DND-41 (cell line): ENCODE results near the gene CRACDL.

Experiments
- ATAC-seq: fragments of 200-7000 bp; cut with Tn5 transposase; 3 replicates; pipeline ENCODE4 v1.9.1; 2021; ENCODE audit warnings: low read depth; ENCODE audit not compliant: insufficient read depth
- DNase-seq: peaks from one replicate; pipeline ENCODE4 v3.0.0-alpha.2; 2020
- H2AFZ ChIP-seq: 2 replicates; pipeline ENCODE4 v1.6.0; 2012; ENCODE audit warnings: low read depth, low read length
- H3K27ac ChIP-seq: 2 replicates; pipeline ENCODE4 v1.5.1; 2012; ENCODE audit warnings: low read length, inconsistent platforms
- H3K27me3 ChIP-seq: fragments of 200-600 bp; sonication (generic); 2 replicates; pipeline ENCODE4 v1.6.0; 2012; ENCODE audit warnings: low read length, mild to moderate bottlenecking, inconsistent platforms; ENCODE audit not compliant: insufficient read depth, poor library complexity
- H3K36me3 ChIP-seq: 2 replicates; pipeline ENCODE4 v1.5.1; 2012; ENCODE audit warnings: low read length, inconsistent platforms; ENCODE audit not compliant: insufficient read depth
- H3K4me1 ChIP-seq: 2 replicates; pipeline ENCODE4 v1.5.1; 2012; ENCODE audit warnings: mild to moderate bottlenecking, low read length; ENCODE audit not compliant: insufficient read depth
- H3K4me2 ChIP-seq: 2 replicates; pipeline ENCODE4 v1.6.0; 2012; ENCODE audit warnings: mild to moderate bottlenecking, moderate library complexity, low read length, inconsistent platforms; ENCODE audit not compliant: insufficient read depth
- H3K4me3 ChIP-seq, 2 experiments: fragments of 200-600 bp in 1 of 2; shearing (Covaris generic) in 1 of 2; 2 replicates each; pipeline ENCODE4 v1.5.1; 2012 to 2016; ENCODE audit warnings: inconsistent platforms in 2 of 2, low read length in 2 of 2, mild to moderate bottlenecking in 2 of 2, low read depth in 1 of 2, moderate library complexity in 1 of 2
- H3K79me2 ChIP-seq: 2 replicates; pipeline ENCODE4 v1.6.0; 2012; ENCODE audit warnings: low read length, inconsistent platforms; ENCODE audit not compliant: insufficient read depth
- H3K9ac ChIP-seq: 2 replicates; pipeline ENCODE4 v1.6.0; 2012; ENCODE audit warnings: low read depth, mild to moderate bottlenecking, inconsistent platforms, low read length, moderate library complexity
- H3K9me3 ChIP-seq: 2 replicates; pipeline ENCODE4 v1.5.1; 2012; ENCODE audit warnings: low read length, moderate library complexity, mild to moderate bottlenecking, inconsistent platforms; ENCODE audit not compliant: insufficient read depth, severe bottlenecking
- H4K20me1 ChIP-seq: 2 replicates; pipeline ENCODE4 v1.6.0; 2012; ENCODE audit warnings: low read length; ENCODE audit not compliant: insufficient read depth
- CTCF ChIP-seq: IDR thresholded peaks from 2 replicates; pipeline ENCODE4 v1.5.1; 2012; ENCODE audit warnings: borderline replicate concordance, low read length, moderate library complexity, mild to moderate bottlenecking; ENCODE audit not compliant: poor library complexity, severe bottlenecking; ENCODE audit errors: extremely low read depth
- EZH2 ChIP-seq: IDR thresholded peaks from 3 replicates; pipeline ENCODE4 v1.6.1; 2012; ENCODE audit warnings: borderline replicate concordance, low read depth, mild to moderate bottlenecking, moderate library complexity, low read length, inconsistent platforms; ENCODE audit not compliant: severe bottlenecking

CRACDL gene

DNA sequence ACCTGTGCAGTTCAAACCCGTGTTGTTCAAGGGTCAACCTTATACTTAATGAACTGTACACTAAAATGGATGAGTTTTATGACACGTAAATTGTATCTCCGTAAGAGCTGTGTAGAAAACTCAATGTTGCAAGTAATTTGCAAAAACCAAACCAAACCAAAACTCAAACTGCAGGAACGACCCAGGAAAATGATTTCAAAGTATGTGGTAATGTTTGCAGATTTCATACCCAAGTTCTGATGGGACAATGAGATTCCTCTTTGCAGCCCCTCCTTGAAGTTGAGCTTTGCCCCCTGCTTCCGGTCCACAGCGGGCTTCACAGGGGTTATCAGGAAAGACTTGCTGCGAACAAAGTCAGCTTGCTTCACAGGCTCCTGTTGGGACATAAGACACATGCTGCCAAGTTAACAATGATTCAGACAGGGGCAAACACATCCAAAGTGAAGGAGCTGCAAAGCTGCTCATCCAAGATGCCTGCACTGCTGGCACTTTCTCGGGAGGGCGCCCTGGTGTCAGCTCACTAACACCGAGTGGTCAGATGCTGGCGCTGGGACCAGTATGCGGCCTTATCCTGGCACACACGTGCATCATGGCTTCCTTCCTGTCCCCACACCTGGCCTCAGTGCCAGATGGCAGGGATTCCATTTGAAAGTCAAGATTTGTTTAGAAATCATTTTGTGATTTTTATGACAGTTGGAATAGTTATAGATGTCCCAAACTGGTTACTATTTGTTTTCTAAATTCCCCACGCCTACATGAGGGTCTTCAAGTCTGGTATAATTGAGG lies 139.9 kb downstream of the CRACDL start:
- H3K4me1 ChIP-seq = 0 out of 2 replicates have a peak, but pooled peaks cover 4% of the 10 kb centered on the region

GRCh38 chr2:98793897-98794830 lies 141.9 kb downstream of the CRACDL start:
- H3K79me2 ChIP-seq = no peaks in the 10 kb centered on the region
- no peak overlapping the region for H3K9ac ChIP-seq
- H3K36me3 ChIP-seq = no peaks in the 10 kb centered on the region
- no peak overlapping the region for H3K27ac ChIP-seq
- no peak for TF ChIP-seq EZH2
- no peak for TF ChIP-seq CTCF
- no peak overlapping the region for H3K4me3 ChIP-seq
- H3K4me1 ChIP-seq = 0 out of 2 replicates have a peak, but pooled peaks cover 4% of the 10 kb centered on the region
- ATAC-seq = no peak
- H3K9me3 ChIP-seq = no peaks in the 10 kb centered on the region
- H3K27me3 ChIP-seq = no peaks in the 10 kb centered on the region
- no peaks in the 10 kb centered on the region for H4K20me1 ChIP-seq
- H3K4me2 ChIP-seq = no peak overlapping the region
- no peak overlapping the region for H2AFZ ChIP-seq
- DNase-seq = no peak

More for the DNA sequence above, 139.9 kb downstream of the CRACDL start:
- TF ChIP-seq CTCF (no peak), EZH2 (no peak)
- Histone ChIP-seq H3K27me3 (no peaks in the 10 kb centered on the region), H3K79me2 (no peaks in the 10 kb centered on the region), H3K9ac (no peak overlapping the region), H3K27ac (no peak overlapping the region), H3K36me3 (no peaks in the 10 kb centered on the region), H3K4me3 (no peak overlapping the region), H3K9me3 (no peaks in the 10 kb centered on the region), H3K4me2 (no peak overlapping the region), H4K20me1 (no peaks in the 10 kb centered on the region), H2AFZ (no peak overlapping the region)
- DNase-seq (no peak), ATAC-seq (no peak)

DNA sequence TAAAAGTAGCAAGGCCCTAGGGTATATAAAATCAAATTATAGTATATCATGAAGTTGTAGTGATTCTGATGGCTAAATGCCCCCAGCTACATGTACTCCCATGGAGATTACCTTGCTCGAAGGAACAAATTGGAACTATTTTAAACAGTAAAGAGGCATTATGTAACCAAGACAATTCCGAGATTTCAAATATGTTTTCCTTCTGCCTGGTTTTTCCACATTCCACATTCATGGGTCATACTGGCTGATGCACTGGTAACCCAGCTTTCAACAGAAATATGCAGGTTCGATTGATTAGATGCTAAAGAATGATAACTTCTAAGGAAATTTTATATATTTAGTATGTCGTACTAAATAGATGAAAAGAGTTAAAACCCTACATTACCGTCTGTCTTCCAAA lies 142.8 kb downstream of the CRACDL start:
- H3K27ac ChIP-seq = no peak overlapping the region
- no peaks in the 10 kb centered on the region for H3K79me2 ChIP-seq
- no peaks in the 10 kb centered on the region for H4K20me1 ChIP-seq
- no peaks in the 10 kb centered on the region for H3K36me3 ChIP-seq
- H2AFZ ChIP-seq = no peak overlapping the region
- no peak overlapping the region for H3K4me2 ChIP-seq
- no peaks in the 10 kb centered on the region for H3K27me3 ChIP-seq
- TF ChIP-seq CTCF (no peak), EZH2 (no peak)
- H3K4me1 ChIP-seq = 0 out of 2 replicates have a peak, but pooled peaks cover 4% of the 10 kb centered on the region
- H3K9me3 ChIP-seq = no peaks in the 10 kb centered on the region
- H3K9ac ChIP-seq = no peak overlapping the region
- no peak overlapping the region for H3K4me3 ChIP-seq
- ATAC-seq (no peak), DNase-seq (no peak)
